ENCODE results near the gene NRCAM.
A peak's percentile ranks its signal among the peaks of the same experiment; 100 is the strongest.

Gene NRCAM

GRCh38 chr7:108193594-108194498, 262.4 kb downstream of the NRCAM start:
- peak; percentile 82 for DNase-seq

- no peak for DNase-seq
These were observed 265.3 kb downstream of the NRCAM start for GRCh38 chr7:108190891-108191290.

GRCh38 chr7:108189733-108190388, 266.4 kb downstream of the NRCAM start:
- DNase-seq: no peak

GRCh38 chr7:108188724-108189123, 267.5 kb downstream of the NRCAM start:
- no peak for DNase-seq

- peak; percentile 3 for DNase-seq
These were observed 274.9 kb downstream of the NRCAM start for GRCh38 chr7:108181073-108181985.

- DNase-seq: peak; percentile 97
These were observed 277.8 kb downstream of the NRCAM start for GRCh38 chr7:108178398-108178797.

GRCh38 chr7:108171164-108171563, 285.1 kb downstream of the NRCAM start:
- no peak for DNase-seq

- DNase-seq: no peak
These were observed 286.0 kb downstream of the NRCAM start for GRCh38 chr7:108170251-108170650.

GRCh38 chr7:108167460-108167859, 288.8 kb downstream of the NRCAM start:
- peak; percentile 56 for DNase-seq

- peak; percentile 26 for DNase-seq
These were observed 289.5 kb downstream of the NRCAM start for GRCh38 chr7:108166687-108167086.

GRCh38 chr7:108165723-108166122, 290.5 kb downstream of the NRCAM start:
- no peak for DNase-seq

GRCh38 chr7:108164946-108165345, 291.3 kb downstream of the NRCAM start:
- no peak for DNase-seq

GRCh38 chr7:108164342-108164741, 291.9 kb downstream of the NRCAM start:
- DNase-seq: no peak

- DNase-seq: no peak
These were observed 297.5 kb downstream of the NRCAM start for GRCh38 chr7:108158776-108159175.

- DNase-seq: no peak
These were observed 298.5 kb downstream of the NRCAM start for GRCh38 chr7:108157606-108158335.

GRCh38 chr7:108156897-108157605, 299.2 kb downstream of the NRCAM start:
- DNase-seq: no peak

GRCh38 chr7:108152198-108152597, 304.0 kb downstream of the NRCAM start:
- no peak for DNase-seq

- no peak for DNase-seq
These were observed 306.3 kb downstream of the NRCAM start for GRCh38 chr7:108149908-108150307.

GRCh38 chr7:108149119-108149518, 307.1 kb downstream of the NRCAM start:
- no peak for DNase-seq

GRCh38 chr7:108147031-108147563, 309.1 kb downstream of the NRCAM start:
- peak; percentile 28 for DNase-seq

- DNase-seq: no peak
These were observed 310.0 kb downstream of the NRCAM start for GRCh38 chr7:108146070-108146842.

Data from NCI-H2029 (cell line).